MCF 10A (cell line): ENCODE measurements around the gene DYSF. TPM values are rescaled to one million over a fixed set of nuclear protein-coding genes. Genes with fewer than 3 reads are reported as not detected.

ENCODE experiments used
- BruUV-seq: library from RNA; stranded (reverse); fragments of 400-500 nt; replicated peaks from 2 replicates; lab custom pipeline; 2021; lab: Mats Ljungman, UMichigan
- CTCF ChIA-PET: fragments of 300-600 bp; sonication (Branson Sonifier 250); formaldehyde crosslinking; extraction: SDS; loops from one replicate; lab custom pipeline; 2021; ENCODE audit warnings: antibody characterized with exemption, inconsistent platforms; lab: Yijun Ruan, JAX
- POLR2A ChIA-PET: fragments of 300-600, 350-650 bp; sonication (Branson Sonifier 250); formaldehyde crosslinking; extraction: SDS; loops from one replicate; lab custom pipeline; 2020; ENCODE audit warnings: antibody characterized with exemption, inconsistent platforms; lab: Yijun Ruan, JAX
- DNase-seq: peaks from one replicate; pipeline ENCODE4 v3.0.0-alpha.2; 2018; ENCODE audit not compliant: unreplicated experiment
- H3K27ac Mint-ChIP-seq: one replicate; pipeline ENCODE4 v1.8.0; 2022; ENCODE audit warnings: mild to moderate bottlenecking, low read depth, mixed read lengths; ENCODE audit not compliant: unreplicated experiment
- H3K27me3 Mint-ChIP-seq: one replicate; pipeline ENCODE4 v1.8.0; 2022; ENCODE audit warnings: mixed read lengths; ENCODE audit not compliant: insufficient read depth, unreplicated experiment
- H3K36me3 Mint-ChIP-seq: one replicate; pipeline ENCODE4 v1.8.0; 2022; ENCODE audit warnings: mild to moderate bottlenecking, moderate library complexity, mixed read lengths; ENCODE audit not compliant: insufficient read depth, unreplicated experiment
- H3K4me1 Mint-ChIP-seq: one replicate; pipeline ENCODE4 v1.8.0; 2022; ENCODE audit warnings: mixed read lengths; ENCODE audit not compliant: insufficient read depth, unreplicated experiment
- H3K4me3 Mint-ChIP-seq: one replicate; pipeline ENCODE4 v1.8.0; 2022; ENCODE audit warnings: mild to moderate bottlenecking, moderate library complexity, mixed read lengths; ENCODE audit not compliant: unreplicated experiment
- H3K9me3 Mint-ChIP-seq: one replicate; pipeline ENCODE4 v1.8.0; 2022; ENCODE audit warnings: mixed read lengths; ENCODE audit not compliant: unreplicated experiment
- CTCF ChIP-seq: fragments of 200-600 bp; IDR thresholded peaks from one replicate; pipeline ENCODE4 v1.8.0; 2022; ENCODE audit warnings: antibody characterized with exemption, mild to moderate bottlenecking; ENCODE audit not compliant: unreplicated experiment
- intact Hi-C: fragments of 100-400 bp; cut with micrococcal nuclease; formaldehyde crosslinking; loops from 2 replicates; pipeline ENCODE4 v1.14.1; 2022
- total RNA-seq: library from RNA; stranded (reverse); gene quantifications from 2 replicates; pipeline ENCODE4 v1.2.3, GENCODE V29; 2022

Gene DYSF
- total RNA-seq, 1 experiment from 2014 or later, result 2.0 TPM

GRCh38 chr2:71557321-71557720 is 104.0 kb downstream of the DYSF start:
- no TSS peak for BruUV-seq
- CTCF ChIA-PET, result interaction anchor here (0.6 to 1.3 kb wide), 3 partner anchors 16 to 1243 kb away, joined by 3 to 4 read pairs (median 4); no protein-coding TSS in a partner anchor
- DNase-seq, result no peak
- Mint-ChIP-seq H3K27me3 (no peaks in the 10 kb centered on the region), H3K4me1 (no peaks in the 10 kb centered on the region), H3K36me3 (no peaks in the 10 kb centered on the region), H3K4me3 (no peak overlapping the region), H3K27ac (no peak overlapping the region), H3K9me3 (no peaks in the 10 kb centered on the region)
- POLR2A ChIA-PET, result no interaction called here
- intact Hi-C loops, result no loop called here
- no peak for TF ChIP-seq CTCF

GRCh38 chr2:71558300-71559051 is 105.1 kb downstream of the DYSF start:
- Mint-ChIP-seq H3K9me3 (no peaks in the 10 kb centered on the region), H3K4me3 (no peak overlapping the region), H3K27me3 (no peaks in the 10 kb centered on the region), H3K27ac (no peak overlapping the region), H3K4me1 (no peaks in the 10 kb centered on the region), H3K36me3 (no peaks in the 10 kb centered on the region)
- no TSS peak for BruUV-seq
- TF ChIP-seq CTCF, result no peak
- no peak for DNase-seq
- POLR2A ChIA-PET, result no interaction called here
- CTCF ChIA-PET, result interaction anchor here (0.6 to 1.8 kb wide), 5 partner anchors 10 to 592 kb away, joined by 3 to 9 read pairs (median 4); no protein-coding TSS in a partner anchor
- intact Hi-C loops, result no loop called here

GRCh38 chr2:71559080-71559827 is 105.9 kb downstream of the DYSF start:
- Mint-ChIP-seq H3K4me1 (no peaks in the 10 kb centered on the region), H3K27me3 (no peaks in the 10 kb centered on the region), H3K36me3 (no peaks in the 10 kb centered on the region), H3K4me3 (no peak overlapping the region), H3K27ac (no peak overlapping the region), H3K9me3 (no peaks in the 10 kb centered on the region)
- no TSS peak for BruUV-seq
- ChIA-PET POLR2A (no interaction called here), CTCF (interaction anchor here (0.7 to 1.8 kb wide), 6 partner anchors 10 to 591 kb away, joined by 3 to 9 read pairs (median 4); no protein-coding TSS in a partner anchor)
- intact Hi-C loops, result no loop called here
- no peak for TF ChIP-seq CTCF
- DNase-seq, result no peak
